Sigmoid colon (tissue), 3 donors: ENCODE data around the gene EME1.

Experiments used
- POLR2A ChIP-seq, 2 donors: fragments of 450-650 bp; IDR thresholded peaks; one replicate each; pipeline ENCODE4 v1.6.1; 2016; ENCODE audit warnings: antibody characterized with exemption in 2 of 2, mild to moderate bottlenecking in 2 of 2, moderate library complexity in 2 of 2
- TF ChIP-seq, protein P1 (sequence below), 4 experiments: fragments of 450-650 bp in 3 of 4; fragments of 200-600 bp in 1 of 4; IDR thresholded peaks; one replicate each; pipeline ENCODE4 v1.5.1; 2016 to 2019; ENCODE audit warnings: antibody characterized with exemption in 4 of 4, mild to moderate bottlenecking in 3 of 4, moderate library complexity in 2 of 4

- TF ChIP-seq, protein P1, sequence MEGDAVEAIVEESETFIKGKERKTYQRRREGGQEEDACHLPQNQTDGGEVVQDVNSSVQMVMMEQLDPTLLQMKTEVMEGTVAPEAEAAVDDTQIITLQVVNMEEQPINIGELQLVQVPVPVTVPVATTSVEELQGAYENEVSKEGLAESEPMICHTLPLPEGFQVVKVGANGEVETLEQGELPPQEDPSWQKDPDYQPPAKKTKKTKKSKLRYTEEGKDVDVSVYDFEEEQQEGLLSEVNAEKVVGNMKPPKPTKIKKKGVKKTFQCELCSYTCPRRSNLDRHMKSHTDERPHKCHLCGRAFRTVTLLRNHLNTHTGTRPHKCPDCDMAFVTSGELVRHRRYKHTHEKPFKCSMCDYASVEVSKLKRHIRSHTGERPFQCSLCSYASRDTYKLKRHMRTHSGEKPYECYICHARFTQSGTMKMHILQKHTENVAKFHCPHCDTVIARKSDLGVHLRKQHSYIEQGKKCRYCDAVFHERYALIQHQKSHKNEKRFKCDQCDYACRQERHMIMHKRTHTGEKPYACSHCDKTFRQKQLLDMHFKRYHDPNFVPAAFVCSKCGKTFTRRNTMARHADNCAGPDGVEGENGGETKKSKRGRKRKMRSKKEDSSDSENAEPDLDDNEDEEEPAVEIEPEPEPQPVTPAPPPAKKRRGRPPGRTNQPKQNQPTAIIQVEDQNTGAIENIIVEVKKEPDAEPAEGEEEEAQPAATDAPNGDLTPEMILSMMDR (IDR thresholded peaks at IDR 0.05): no peak
- TF ChIP-seq POLR2A (IDR thresholded peaks at IDR 0.05): no peak
These were observed 35.1 kb upstream of the EME1 start for GRCh38 chr17:50337956-50338355.
